ENCODE results near the gene SOX21. TPM values are rescaled to one million over a fixed set of nuclear protein-coding genes. Genes with fewer than 3 reads are reported as not detected.

Gene SOX21
- total RNA-seq, 1 donor from 2014 or later, result not detected

DNA sequence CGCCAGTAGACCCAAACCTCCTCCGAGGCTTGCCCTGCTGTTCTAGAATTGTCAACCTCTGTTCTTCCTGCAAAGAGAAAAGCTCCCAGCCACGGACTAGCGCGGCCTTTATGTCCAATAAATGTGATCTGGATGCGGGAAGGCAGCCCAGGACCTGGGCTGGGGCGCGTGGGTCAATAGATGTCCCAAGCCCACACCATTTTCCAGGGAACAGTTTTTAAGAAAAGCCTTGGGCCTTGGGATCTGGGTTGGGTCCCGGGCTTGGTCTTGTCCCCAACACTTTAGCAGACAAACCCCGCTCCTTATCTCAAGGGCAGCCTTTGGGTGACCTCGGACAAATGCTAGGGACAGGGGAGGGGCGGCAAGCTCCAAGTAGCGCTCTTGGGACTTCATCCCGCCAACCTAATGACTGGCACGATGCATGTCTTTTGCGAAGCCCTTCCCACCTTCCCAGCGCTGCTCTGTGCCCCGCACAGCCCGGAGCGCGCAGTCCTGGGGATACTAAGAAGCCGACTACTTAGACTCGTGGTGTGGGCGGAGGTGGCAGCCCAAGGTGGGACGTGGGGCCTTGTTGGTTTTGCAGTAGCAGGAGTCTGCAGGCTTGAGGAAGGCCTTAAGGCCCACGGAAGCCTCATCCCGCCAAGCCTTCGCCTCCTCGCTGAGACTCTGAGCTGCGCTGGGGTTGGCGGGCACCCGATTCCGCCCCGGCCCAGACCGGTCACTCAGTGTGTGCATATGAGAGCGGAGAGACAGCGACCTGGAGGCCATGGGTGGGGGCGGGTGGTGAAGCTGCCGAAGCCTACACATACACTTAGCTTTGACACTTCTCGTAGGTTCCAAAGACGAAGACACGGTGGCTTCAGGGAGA, 10.8 kb downstream of the SOX21 start:
- Histone ChIP-seq H3K9me3 (no peaks in the 10 kb centered on the region), H3K4me1 (no peaks in the 10 kb centered on the region), H3K4me3 (no peak overlapping the region), H3K27ac (no peak overlapping the region), H3K27me3 (peaks cover 12% of the 10 kb centered on the region), H3K36me3 (no peaks in the 10 kb centered on the region)
- DNase-seq (ENCODE audit: low spot score in 2 of 2), result no peak
- TF ChIP-seq, protein P1, sequence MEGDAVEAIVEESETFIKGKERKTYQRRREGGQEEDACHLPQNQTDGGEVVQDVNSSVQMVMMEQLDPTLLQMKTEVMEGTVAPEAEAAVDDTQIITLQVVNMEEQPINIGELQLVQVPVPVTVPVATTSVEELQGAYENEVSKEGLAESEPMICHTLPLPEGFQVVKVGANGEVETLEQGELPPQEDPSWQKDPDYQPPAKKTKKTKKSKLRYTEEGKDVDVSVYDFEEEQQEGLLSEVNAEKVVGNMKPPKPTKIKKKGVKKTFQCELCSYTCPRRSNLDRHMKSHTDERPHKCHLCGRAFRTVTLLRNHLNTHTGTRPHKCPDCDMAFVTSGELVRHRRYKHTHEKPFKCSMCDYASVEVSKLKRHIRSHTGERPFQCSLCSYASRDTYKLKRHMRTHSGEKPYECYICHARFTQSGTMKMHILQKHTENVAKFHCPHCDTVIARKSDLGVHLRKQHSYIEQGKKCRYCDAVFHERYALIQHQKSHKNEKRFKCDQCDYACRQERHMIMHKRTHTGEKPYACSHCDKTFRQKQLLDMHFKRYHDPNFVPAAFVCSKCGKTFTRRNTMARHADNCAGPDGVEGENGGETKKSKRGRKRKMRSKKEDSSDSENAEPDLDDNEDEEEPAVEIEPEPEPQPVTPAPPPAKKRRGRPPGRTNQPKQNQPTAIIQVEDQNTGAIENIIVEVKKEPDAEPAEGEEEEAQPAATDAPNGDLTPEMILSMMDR (IDR thresholded peaks at IDR 0.05), result no peak
- intact Hi-C loops (cut with DNase I), result no loop called here

- Histone ChIP-seq H3K4me1 (no peaks in the 10 kb centered on the region), H3K4me3 (no peak overlapping the region), H3K27ac (no peak overlapping the region), H3K36me3 (no peaks in the 10 kb centered on the region), H3K27me3 (peaks cover 9% of the 10 kb centered on the region), H3K9me3 (no peaks in the 10 kb centered on the region)
- intact Hi-C loops (cut with DNase I), result no loop called here
- no peak for DNase-seq (ENCODE audit: low spot score in 2 of 2)
- TF ChIP-seq, protein P1 (IDR thresholded peaks at IDR 0.05), result no peak
Observed at GRCh38 chr13:94700536-94700935, 11.8 kb downstream of the SOX21 start.

- H3K4me1 ChIP-seq, result no peaks in the 10 kb centered on the region
- intact Hi-C loops (cut with DNase I), result no loop called here
- H3K27me3 ChIP-seq, result peaks cover 5% of the 10 kb centered on the region
- TF ChIP-seq, protein P1 (IDR thresholded peaks at IDR 0.05), result no peak
- H3K36me3 ChIP-seq, result no peaks in the 10 kb centered on the region
- no peak overlapping the region for H3K27ac ChIP-seq
- H3K9me3 ChIP-seq, result no peaks in the 10 kb centered on the region
- H3K4me3 ChIP-seq, result no peak overlapping the region
- DNase-seq (ENCODE audit: low spot score in 2 of 2), result no peak
Observed at GRCh38 chr13:94700051-94700535, 12.3 kb downstream of the SOX21 start.

DNA sequence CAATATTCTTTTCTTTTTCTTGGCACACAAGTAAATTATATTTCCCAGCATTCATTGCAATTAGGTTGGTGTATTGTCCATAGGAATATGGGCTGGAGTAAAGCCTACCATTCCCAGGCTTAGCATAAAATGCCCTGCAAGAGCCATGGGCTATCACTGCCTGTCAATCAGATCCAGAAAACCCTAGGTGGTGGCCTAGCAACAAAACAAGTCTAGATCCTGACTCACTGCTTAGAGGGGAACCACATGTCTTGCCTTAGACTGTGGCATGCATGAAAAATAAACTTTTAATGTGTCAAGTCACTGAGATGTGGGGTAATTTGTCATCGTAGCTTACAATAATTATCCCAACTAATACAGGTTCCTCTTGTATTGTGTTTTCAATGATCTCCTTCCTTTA, 16.2 kb downstream of the SOX21 start:
- H3K27me3 ChIP-seq, result no peaks in the 10 kb centered on the region
- H3K27ac ChIP-seq, result no peak overlapping the region
- intact Hi-C loops (cut with DNase I), result no loop called here
- H3K4me1 ChIP-seq, result no peaks in the 10 kb centered on the region
- no peaks in the 10 kb centered on the region for H3K9me3 ChIP-seq
- DNase-seq (ENCODE audit: low spot score in 2 of 2), result no peak
- H3K36me3 ChIP-seq, result no peaks in the 10 kb centered on the region
- H3K4me3 ChIP-seq, result no peak overlapping the region
- TF ChIP-seq, protein P1 (IDR thresholded peaks at IDR 0.05), result no peak

DNA sequence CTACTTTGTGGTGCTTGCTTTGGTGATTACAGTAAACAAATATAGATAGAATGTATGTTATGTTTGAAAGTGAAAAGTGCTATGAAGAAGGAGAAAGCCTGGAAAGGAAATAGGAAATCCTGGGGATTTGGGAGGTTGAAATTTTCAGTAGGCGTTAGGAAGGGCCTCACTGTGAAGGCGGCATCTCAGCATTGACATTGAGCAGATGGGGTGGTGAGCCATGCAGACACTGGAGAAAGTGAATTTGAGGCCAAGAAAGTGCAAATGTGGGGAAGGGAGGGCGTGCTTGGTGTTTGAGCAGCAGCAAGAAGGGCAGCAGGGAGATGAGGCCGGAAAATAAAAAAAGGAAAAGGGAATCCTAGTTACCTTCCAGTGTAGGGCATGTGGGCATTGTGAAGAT, 20.3 kb downstream of the SOX21 start:
- H3K9me3 ChIP-seq, result no peaks in the 10 kb centered on the region
- intact Hi-C loops (cut with DNase I), result no loop called here
- no peak overlapping the region for H3K4me3 ChIP-seq
- H3K27me3 ChIP-seq, result no peaks in the 10 kb centered on the region
- H3K27ac ChIP-seq, result no peak overlapping the region
- no peaks in the 10 kb centered on the region for H3K36me3 ChIP-seq
- DNase-seq (ENCODE audit: low spot score in 2 of 2), result no peak
- TF ChIP-seq, protein P1 (IDR thresholded peaks at IDR 0.05), result no peak
- H3K4me1 ChIP-seq, result no peaks in the 10 kb centered on the region

All from ascending aorta (tissue), 2 donors.